ENCODE measurements around the gene AK4.

DNA sequence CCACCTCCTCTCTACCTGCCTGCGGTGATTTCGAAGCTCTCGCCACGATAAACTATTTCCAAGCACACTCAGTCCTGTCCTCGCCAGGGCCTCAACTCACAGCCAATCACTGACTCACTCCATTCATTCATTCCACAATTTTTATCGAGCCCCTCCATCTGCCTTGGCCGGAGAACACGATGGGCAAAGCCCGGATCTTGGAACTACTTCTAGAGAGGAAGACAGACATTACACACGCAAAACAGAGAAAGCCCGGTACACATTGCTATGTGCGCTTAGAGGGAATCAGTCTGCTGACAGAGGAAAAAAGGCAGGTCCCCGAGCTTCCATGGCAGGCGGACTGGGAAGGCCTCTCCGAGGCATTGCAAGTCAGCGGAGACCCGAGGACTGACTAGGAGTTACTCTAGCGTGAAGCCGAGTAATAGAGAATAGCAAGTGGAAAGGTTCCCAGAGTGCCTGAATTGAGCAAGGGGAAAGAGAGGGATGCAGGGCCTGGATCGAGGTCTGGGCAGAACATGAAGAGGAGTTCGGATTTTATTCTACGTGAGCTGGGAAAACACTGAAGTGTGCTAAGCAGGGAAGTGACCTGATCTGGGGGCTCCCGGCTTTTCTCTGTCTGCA, 107.1 kb downstream of the AK4 start:
- TF ChIP-seq, protein P1, sequence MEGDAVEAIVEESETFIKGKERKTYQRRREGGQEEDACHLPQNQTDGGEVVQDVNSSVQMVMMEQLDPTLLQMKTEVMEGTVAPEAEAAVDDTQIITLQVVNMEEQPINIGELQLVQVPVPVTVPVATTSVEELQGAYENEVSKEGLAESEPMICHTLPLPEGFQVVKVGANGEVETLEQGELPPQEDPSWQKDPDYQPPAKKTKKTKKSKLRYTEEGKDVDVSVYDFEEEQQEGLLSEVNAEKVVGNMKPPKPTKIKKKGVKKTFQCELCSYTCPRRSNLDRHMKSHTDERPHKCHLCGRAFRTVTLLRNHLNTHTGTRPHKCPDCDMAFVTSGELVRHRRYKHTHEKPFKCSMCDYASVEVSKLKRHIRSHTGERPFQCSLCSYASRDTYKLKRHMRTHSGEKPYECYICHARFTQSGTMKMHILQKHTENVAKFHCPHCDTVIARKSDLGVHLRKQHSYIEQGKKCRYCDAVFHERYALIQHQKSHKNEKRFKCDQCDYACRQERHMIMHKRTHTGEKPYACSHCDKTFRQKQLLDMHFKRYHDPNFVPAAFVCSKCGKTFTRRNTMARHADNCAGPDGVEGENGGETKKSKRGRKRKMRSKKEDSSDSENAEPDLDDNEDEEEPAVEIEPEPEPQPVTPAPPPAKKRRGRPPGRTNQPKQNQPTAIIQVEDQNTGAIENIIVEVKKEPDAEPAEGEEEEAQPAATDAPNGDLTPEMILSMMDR (conservative IDR thresholded peaks at IDR 0.05; ENCODE audit: low read depth, low read length) = no peak
- TF ChIP-seq POLR2A (IDR thresholded peaks at IDR 0.05; ENCODE audit: low read depth, low read length) = no peak
- no peak for TF ChIP-seq RFX5 (IDR thresholded peaks at IDR 0.05; ENCODE audit: low read depth, low read length)

Measured in IMR-90 (cell line).